HepG2 (cell line): ENCODE data around the gene MINDY1. TPM values are rescaled to one million over a fixed set of nuclear protein-coding genes. Genes with fewer than 3 reads are reported as not detected.

Source experiments
- ADNP ChIP-seq: sonication (generic); formaldehyde crosslinking; IDR thresholded peaks from 2 replicates; pipeline ENCODE4 v1.4.0; 2020; ENCODE audit warnings: missing genetic modification reagents
- ATM ChIP-seq: fragments of 450-650 bp; IDR thresholded peaks from 2 replicates; pipeline ENCODE4 v1.7.1; 2017; ENCODE audit warnings: mild to moderate bottlenecking, borderline replicate concordance
- GABPA ChIP-seq, 2 experiments: IDR thresholded peaks; 2 replicates each; pipeline ENCODE4 v1.6.1; 2011 to 2016; ENCODE audit warnings: low read depth in 2 of 2, low read length in 1 of 2, missing biosample characterization in 1 of 2, missing genetic modification characterization in 1 of 2
- SMARCC2 ChIP-seq: fragments of 450-650 bp; IDR thresholded peaks from 2 replicates; pipeline ENCODE4 v1.6.1; 2017; ENCODE audit warnings: antibody characterized with exemption, mild to moderate bottlenecking
- ZBTB1 ChIP-seq: sonication (generic); formaldehyde crosslinking; IDR thresholded peaks from 2 replicates; pipeline ENCODE4 v1.4.0; 2020; ENCODE audit warnings: missing genetic modification reagents, borderline replicate concordance
- ZKSCAN8 ChIP-seq: IDR thresholded peaks from 2 replicates; pipeline ENCODE4 v1.6.1; 2016; ENCODE audit warnings: borderline replicate concordance, missing genetic modification reagents, missing compliant biosample characterization
- ZNF383 ChIP-seq: sonication (generic); formaldehyde crosslinking; IDR thresholded peaks from 2 replicates; pipeline ENCODE4 v1.4.0; 2020; ENCODE audit warnings: missing genetic modification reagents, mild to moderate bottlenecking, borderline replicate concordance
- ZSCAN31 ChIP-seq: sonication (generic); formaldehyde crosslinking; IDR thresholded peaks from 2 replicates; pipeline ENCODE4 v1.5.0; 2020; ENCODE audit warnings: low read depth, mild to moderate bottlenecking, missing genetic modification reagents
- polyA plus RNA-seq, 8 experiments: library from polyadenylated mRNA; depleted of rRNA in 3 of 8; stranded (reverse) in 7 of 8; unstranded in 1 of 8; fragments of >200 nt; fragmentation: Illumina TruSeq in 4 of 8; extraction: Trizol in 4 of 8; gene quantifications; 2 replicates each; pipeline versions ENCODE4 v1.2.1 to v1.2.3, GENCODE V29; 2011 to 2016; ENCODE audit warnings: low read depth in 4 of 8, missing spikeins in 1 of 8, mixed read lengths in 1 of 8; ENCODE audit not compliant: insufficient read depth in 1 of 8
- total RNA-seq, 5 experiments: library from RNA; depleted of rRNA; stranded (reverse); fragments of >200 nt; fragmentation: Illumina TruSeq; extraction: Trizol; gene quantifications; 2 replicates each; pipeline ENCODE4 v1.2.3, GENCODE V29; 2016; ENCODE audit warnings: low read depth in 1 of 5
- TF ChIP-seq, protein P1 (sequence below): sonication (generic); formaldehyde crosslinking; IDR thresholded peaks from 2 replicates; pipeline ENCODE4 v1.4.0; 2020; ENCODE audit warnings: mild to moderate bottlenecking, missing genetic modification reagents
- TF ChIP-seq, protein P2 (sequence below): sonication (generic); formaldehyde crosslinking; IDR thresholded peaks from 2 replicates; pipeline ENCODE4 v1.5.1; 2020; ENCODE audit warnings: mild to moderate bottlenecking, missing genetic modification reagents, moderate library complexity
- TF ChIP-seq, protein P3 (sequence below): IDR thresholded peaks from 2 replicates; pipeline ENCODE4 v1.6.1; 2012; ENCODE audit warnings: low read depth, low read length, improper control_type of control experiment
- TF ChIP-seq, protein P4 (sequence below): sonication (generic); formaldehyde crosslinking; IDR thresholded peaks from 2 replicates; pipeline ENCODE4 v1.4.0; 2020; ENCODE audit warnings: missing genetic modification reagents
- TF ChIP-seq, protein P5 (sequence below): sonication (generic); formaldehyde crosslinking; IDR thresholded peaks from 2 replicates; pipeline ENCODE4 v1.4.0; 2020; ENCODE audit warnings: mild to moderate bottlenecking, missing genetic modification reagents
- TF ChIP-seq, protein P6 (sequence below): sonication (generic); formaldehyde crosslinking; IDR thresholded peaks from 2 replicates; pipeline ENCODE4 v1.5.0; 2020; ENCODE audit warnings: missing genetic modification reagents

Gene MINDY1
- total and polyA plus RNA-seq, 2 of the 13 experiments (the other 11 are each of a cell fraction or from before 2014, with no cell fraction given) = 11.1 to 15.0 TPM

DNA sequence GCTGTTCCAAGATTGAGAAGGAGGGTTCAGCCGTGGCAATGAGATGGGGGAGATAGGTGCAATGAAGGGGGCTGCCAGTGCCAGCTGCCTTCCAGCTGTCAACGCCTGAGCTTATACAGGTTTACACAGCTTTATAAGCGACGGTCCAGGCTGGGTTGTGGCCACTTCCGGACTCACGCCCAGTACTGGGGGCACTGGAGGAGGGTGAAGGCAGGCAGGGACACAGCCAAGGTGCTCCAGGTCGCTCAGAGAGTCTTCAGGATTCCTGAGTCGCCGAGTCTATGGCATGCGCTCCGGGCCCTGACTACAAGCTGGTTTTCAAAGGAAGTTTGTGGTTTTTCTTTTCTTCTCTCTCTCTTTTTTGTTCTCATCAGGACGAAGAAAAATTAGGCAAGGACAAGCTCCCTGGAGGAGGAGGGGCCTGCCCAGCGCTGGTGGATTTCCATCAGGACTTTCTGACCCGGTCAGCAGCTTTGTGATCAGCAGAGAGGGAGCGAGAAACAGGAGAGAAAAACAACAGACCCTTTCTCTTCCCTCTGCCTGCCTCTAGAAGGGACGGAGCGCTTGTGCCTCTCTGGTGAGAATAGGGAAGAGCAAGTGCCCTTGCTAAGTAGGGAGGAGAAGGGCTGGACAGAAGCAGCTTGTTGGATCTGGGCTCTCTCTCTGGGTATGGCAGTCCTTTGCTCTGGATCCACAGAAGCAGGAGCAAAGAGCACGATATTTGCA lies at the start of gene MINDY1 (continued):
- TF ChIP-seq, protein P1, sequence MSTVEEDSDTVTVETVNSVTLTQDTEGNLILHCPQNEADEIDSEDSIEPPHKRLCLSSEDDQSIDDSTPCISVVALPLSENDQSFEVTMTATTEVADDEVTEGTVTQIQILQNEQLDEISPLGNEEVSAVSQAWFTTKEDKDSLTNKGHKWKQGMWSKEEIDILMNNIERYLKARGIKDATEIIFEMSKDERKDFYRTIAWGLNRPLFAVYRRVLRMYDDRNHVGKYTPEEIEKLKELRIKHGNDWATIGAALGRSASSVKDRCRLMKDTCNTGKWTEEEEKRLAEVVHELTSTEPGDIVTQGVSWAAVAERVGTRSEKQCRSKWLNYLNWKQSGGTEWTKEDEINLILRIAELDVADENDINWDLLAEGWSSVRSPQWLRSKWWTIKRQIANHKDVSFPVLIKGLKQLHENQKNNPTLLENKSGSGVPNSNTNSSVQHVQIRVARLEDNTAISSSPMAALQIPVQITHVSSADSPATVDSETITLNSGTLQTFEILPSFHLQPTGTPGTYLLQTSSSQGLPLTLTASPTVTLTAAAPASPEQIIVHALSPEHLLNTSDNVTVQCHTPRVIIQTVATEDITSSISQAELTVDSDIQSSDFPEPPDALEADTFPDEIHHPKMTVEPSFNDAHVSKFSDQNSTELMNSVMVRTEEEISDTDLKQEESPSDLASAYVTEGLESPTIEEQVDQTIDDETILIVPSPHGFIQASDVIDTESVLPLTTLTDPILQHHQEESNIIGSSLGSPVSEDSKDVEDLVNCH = no peak
- TF ChIP-seq GABPA (IDR thresholded peaks at IDR 0.05; ENCODE audit: low read depth, low read length) (no peak), GABPA (CRISPR knock-in tag; IDR thresholded peaks at IDR 0.05; ENCODE audit: low read depth) (no peak; the same call in 1 of the 2 replicates), ZKSCAN8 (CRISPR knock-in tag) (peak; percentile 52; the same call in 1 of the 2 replicates), ATM (no peak), SMARCC2 (no peak), ZBTB1 (CRISPR knock-in tag) (no peak), ADNP (CRISPR knock-in tag) (no peak), ZNF383 (CRISPR knock-in tag) (no peak), ZSCAN31 (CRISPR knock-in tag) (0 out of 2 replicates have a peak, but pooled peaks have one; percentile 60)
- TF ChIP-seq, protein P2, sequence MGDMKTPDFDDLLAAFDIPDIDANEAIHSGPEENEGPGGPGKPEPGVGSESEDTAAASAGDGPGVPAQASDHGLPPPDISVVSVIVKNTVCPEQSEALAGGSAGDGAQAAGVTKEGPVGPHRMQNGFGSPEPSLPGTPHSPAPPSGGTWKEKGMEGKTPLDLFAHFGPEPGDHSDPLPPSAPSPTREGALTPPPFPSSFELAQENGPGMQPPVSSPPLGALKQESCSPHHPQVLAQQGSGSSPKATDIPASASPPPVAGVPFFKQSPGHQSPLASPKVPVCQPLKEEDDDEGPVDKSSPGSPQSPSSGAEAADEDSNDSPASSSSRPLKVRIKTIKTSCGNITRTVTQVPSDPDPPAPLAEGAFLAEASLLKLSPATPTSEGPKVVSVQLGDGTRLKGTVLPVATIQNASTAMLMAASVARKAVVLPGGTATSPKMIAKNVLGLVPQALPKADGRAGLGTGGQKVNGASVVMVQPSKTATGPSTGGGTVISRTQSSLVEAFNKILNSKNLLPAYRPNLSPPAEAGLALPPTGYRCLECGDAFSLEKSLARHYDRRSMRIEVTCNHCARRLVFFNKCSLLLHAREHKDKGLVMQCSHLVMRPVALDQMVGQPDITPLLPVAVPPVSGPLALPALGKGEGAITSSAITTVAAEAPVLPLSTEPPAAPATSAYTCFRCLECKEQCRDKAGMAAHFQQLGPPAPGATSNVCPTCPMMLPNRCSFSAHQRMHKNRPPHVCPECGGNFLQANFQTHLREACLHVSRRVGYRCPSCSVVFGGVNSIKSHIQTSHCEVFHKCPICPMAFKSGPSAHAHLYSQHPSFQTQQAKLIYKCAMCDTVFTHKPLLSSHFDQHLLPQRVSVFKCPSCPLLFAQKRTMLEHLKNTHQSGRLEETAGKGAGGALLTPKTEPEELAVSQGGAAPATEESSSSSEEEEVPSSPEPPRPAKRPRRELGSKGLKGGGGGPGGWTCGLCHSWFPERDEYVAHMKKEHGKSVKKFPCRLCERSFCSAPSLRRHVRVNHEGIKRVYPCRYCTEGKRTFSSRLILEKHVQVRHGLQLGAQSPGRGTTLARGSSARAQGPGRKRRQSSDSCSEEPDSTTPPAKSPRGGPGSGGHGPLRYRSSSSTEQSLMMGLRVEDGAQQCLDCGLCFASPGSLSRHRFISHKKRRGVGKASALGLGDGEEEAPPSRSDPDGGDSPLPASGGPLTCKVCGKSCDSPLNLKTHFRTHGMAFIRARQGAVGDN = peak; percentile 64
- TF ChIP-seq, protein P3, sequence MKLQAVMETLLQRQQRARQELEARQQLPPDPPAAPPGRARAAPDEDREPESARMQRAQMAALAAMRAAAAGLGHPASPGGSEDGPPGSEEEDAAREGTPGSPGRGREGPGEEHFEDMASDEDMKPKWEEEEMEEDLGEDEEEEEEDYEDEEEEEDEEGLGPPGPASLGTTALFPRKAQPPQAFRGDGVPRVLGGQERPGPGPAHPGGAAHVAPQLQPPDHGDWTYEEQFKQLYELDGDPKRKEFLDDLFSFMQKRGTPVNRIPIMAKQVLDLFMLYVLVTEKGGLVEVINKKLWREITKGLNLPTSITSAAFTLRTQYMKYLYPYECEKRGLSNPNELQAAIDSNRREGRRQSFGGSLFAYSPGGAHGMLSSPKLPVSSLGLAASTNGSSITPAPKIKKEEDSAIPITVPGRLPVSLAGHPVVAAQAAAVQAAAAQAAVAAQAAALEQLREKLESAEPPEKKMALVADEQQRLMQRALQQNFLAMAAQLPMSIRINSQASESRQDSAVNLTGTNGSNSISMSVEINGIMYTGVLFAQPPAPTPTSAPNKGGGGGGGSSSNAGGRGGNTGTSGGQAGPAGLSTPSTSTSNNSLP = peak; percentile 61; the same call in 1 of the 2 replicates
- TF ChIP-seq, protein P4, sequence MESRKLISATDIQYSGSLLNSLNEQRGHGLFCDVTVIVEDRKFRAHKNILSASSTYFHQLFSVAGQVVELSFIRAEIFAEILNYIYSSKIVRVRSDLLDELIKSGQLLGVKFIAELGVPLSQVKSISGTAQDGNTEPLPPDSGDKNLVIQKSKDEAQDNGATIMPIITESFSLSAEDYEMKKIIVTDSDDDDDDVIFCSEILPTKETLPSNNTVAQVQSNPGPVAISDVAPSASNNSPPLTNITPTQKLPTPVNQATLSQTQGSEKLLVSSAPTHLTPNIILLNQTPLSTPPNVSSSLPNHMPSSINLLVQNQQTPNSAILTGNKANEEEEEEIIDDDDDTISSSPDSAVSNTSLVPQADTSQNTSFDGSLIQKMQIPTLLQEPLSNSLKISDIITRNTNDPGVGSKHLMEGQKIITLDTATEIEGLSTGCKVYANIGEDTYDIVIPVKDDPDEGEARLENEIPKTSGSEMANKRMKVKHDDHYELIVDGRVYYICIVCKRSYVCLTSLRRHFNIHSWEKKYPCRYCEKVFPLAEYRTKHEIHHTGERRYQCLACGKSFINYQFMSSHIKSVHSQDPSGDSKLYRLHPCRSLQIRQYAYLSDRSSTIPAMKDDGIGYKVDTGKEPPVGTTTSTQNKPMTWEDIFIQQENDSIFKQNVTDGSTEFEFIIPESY (CRISPR knock-in tag) = no peak
- TF ChIP-seq, protein P5, sequence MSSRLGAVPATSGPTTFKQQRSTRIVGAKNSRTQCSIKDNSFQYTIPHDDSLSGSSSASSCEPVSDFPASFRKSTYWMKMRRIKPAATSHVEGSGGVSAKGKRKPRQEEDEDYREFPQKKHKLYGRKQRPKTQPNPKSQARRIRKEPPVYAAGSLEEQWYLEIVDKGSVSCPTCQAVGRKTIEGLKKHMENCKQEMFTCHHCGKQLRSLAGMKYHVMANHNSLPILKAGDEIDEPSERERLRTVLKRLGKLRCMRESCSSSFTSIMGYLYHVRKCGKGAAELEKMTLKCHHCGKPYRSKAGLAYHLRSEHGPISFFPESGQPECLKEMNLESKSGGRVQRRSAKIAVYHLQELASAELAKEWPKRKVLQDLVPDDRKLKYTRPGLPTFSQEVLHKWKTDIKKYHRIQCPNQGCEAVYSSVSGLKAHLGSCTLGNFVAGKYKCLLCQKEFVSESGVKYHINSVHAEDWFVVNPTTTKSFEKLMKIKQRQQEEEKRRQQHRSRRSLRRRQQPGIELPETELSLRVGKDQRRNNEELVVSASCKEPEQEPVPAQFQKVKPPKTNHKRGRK (CRISPR knock-in tag) = no peak
- TF ChIP-seq, protein P6, sequence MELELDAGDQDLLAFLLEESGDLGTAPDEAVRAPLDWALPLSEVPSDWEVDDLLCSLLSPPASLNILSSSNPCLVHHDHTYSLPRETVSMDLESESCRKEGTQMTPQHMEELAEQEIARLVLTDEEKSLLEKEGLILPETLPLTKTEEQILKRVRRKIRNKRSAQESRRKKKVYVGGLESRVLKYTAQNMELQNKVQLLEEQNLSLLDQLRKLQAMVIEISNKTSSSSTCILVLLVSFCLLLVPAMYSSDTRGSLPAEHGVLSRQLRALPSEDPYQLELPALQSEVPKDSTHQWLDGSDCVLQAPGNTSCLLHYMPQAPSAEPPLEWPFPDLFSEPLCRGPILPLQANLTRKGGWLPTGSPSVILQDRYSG (CRISPR knock-in tag) = no peak
